ENCODE measurements around the gene TBX5. TPM values are rescaled to one million over a fixed set of nuclear protein-coding genes. Genes with fewer than 3 reads are reported as not detected.
"Not testable (repeated sequence)": the region's sequence is repeated elsewhere in the genome, so short reads cannot be mapped to it uniquely, and the experiment has no call there.

TBX5 gene
- total RNA-seq, 1 experiment from 2014 or later, result not detected

- DNase-seq (ENCODE audit: low read depth), result no peak
Measured at GRCh38 chr12:114384739-114385138, 21.2 kb downstream of the TBX5 start.

- DNase-seq (ENCODE audit: low read depth), result no peak
Measured at GRCh38 chr12:114381177-114381576, 24.8 kb downstream of the TBX5 start.

DNA sequence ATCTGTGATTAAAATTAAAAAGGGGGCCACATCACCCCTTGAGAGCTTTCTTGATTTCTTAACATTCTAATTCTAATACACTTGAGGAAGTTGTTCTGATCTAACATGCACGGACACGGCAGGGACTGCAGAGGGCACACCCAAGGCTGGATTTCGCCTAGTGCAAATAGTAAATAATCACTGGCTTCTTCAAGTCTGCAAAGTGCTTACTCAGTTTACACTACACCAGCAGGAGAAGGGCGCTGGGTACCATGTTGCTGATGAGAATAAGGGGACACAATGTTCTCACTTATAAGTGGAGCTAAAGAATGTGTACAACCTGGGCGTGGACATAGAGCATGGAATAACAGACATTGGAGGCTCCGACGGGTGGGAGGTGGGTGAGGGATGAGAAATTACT is 34.2 kb downstream of the TBX5 start:
- DNase-seq (ENCODE audit: low read depth), result no peak

DNA sequence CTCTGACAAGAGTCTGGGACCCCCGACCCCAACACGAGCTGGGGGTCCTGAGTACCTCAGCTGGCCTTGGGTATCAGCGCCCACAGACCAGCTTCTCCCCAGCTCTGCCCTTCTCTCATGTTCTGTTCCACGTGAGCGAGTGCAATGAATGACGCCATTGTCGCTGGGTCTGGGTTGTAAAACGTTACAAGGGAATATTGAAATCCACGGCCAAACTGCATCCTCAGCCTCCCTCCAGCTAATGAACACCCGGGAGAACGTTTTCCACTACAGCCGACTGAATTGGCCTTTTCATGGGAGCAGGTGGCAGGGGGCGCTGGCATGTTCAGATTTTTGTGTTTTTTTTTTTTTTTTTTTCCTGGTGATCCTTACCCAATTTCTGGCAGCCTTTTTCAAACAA is 34.7 kb downstream of the TBX5 start:
- DNase-seq (ENCODE audit: low read depth), result no peak

DNA sequence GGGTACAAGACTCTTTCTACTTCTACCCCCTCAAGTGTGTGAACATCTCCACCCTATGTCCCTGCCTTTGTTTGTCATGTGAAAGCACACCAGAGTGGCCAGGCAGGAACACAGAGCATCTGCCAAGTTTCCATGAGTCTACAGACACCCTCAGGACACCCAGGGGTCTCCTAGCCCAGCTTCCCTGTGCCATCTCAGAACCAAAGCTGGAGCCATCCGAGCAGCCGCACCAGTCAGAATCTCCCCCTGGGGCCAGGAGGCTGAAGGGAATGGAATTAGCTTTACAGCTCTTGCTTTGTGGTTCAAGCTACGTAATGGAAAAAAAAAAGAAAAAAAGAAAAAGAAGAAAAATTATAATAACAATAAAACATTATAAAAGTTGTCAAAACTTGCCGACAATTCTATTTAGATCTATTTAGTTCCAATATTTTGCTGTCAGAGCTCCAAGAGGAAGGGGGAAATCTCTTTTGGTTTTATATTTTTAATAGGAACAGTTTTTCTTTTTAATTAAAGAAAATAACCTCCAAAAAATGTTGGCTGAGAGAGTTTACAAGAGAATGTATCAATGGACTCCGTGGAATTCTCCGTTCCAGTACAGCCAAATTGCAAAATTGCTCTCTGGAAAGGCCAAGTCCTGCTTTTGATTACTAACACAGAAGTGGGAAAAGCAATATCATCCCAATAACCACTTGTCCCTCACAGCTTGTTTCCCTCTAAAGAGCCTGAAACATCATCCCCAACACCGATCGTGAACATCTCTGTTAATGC is 37.1 kb downstream of the TBX5 start:
- no peak for DNase-seq (ENCODE audit: low read depth)

GRCh38 chr12:114361992-114362391 is 44.0 kb downstream of the TBX5 start:
- DNase-seq (ENCODE audit: low read depth), result no peak

- DNase-seq (ENCODE audit: low read depth), result no peak
Measured at GRCh38 chr12:114361545-114361944, 44.4 kb downstream of the TBX5 start.

GRCh38 chr12:114360485-114360884 is 45.5 kb downstream of the TBX5 start:
- no peak for DNase-seq (ENCODE audit: low read depth)

GRCh38 chr12:114355389-114356088 is 50.4 kb downstream of the TBX5 start:
- DNase-seq (ENCODE audit: low read depth), result peak; percentile 0

DNA sequence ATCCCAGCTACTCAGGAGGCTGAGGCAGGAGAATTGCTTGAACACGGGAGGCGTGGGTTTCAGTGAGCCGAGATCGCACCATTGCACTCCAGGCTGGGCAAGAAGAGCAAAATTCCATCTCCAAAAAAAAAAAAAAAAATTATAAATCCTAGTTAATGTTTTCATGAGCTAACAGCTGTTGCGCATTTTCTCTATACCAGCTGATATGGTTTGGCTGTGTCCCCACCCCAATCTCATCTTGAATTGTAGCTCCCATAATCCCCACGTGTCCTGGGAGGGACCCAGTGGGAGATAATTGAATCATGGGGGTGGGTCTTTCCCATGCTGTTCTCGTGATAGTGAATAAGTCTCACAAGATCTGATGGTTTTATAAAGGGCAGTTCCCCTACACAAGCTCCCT is 56.7 kb downstream of the TBX5 start:
- DNase-seq (ENCODE audit: low read depth), result not testable (repeated sequence)

GRCh38 chr12:114347861-114348260 is 58.1 kb downstream of the TBX5 start:
- no peak for DNase-seq (ENCODE audit: low read depth)

- no peak for DNase-seq (ENCODE audit: low read depth)
Measured at GRCh38 chr12:114344831-114345230, 61.1 kb downstream of the TBX5 start.

DNA sequence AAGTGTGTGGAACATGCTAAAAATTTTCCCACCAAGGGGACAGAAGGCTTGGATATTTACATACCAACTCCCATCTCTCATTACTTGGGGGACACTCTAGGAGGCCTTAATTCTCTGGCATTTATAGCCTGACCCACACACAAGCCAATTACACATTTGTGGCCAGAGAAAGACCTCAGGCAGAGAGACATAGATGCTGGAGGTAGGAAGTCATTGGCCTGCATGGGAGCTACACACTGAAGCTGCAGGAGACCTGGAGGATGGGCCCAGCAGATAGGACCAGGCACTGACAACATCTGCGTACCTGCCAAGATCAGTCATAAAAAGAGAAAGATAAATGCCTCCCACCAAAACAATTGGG is 61.7 kb downstream of the TBX5 start:
- DNase-seq (ENCODE audit: low read depth), result no peak

DNA sequence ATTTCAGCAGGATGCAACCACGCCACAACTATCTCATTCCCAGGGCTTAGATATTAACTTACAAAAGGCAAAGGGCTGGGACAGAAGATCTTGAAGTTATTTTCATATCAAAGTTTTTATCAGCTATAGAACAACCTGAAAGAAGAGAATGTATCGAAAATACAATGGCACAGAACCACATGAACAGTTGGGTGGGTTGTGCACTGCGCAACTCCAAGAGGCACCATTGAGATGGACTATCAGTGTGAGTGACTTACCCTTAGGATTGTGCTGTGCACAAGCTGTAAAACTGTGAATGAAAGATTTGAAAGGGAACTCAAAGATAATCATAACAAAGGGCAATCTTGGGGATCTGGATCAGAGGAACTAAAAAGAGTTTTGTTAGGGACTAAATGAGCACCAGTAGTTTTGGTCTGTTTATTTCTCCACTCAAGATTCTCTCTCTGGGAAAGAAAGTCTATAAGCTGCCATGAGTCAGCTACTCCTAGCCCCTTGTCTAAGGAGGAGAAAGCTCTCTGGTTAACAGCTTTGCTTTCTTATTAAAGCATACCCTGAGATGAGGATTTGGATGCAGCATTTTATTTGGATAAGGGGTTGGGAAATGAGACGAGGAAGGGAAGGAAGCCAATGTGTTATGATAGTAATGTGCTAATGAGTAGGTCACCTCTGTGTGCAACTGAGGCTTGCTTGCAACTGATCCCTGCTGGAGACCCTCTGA is 62.2 kb downstream of the TBX5 start:
- no peak for DNase-seq (ENCODE audit: low read depth)

DNA sequence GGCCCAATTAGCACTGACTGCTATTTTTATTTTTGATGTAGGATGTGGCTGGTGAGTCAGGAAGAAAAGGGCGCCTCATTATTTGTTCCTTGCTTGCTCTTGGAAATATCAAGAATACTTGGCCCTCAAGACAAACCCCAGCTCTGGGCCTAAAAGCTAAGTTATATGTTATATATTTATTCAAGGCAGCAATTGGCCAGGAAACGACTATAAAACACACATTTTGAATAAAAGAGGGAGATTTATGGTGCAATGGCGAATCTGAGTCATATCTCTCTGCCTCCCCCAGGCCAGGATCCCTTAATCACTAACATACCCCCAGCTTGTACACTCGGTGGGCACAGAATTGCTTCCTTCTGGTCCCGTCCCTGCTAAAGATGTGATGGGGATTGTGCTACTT is 63.3 kb downstream of the TBX5 start:
- peak; percentile 15 for DNase-seq (ENCODE audit: low read depth)

- DNase-seq (ENCODE audit: low read depth), result no peak
Measured at GRCh38 chr12:114341635-114342034, 64.3 kb downstream of the TBX5 start.

- DNase-seq (ENCODE audit: low read depth), result no peak
Measured at GRCh38 chr12:114340231-114340630, 65.7 kb downstream of the TBX5 start.

GRCh38 chr12:114339626-114340025 is 66.3 kb downstream of the TBX5 start:
- peak; percentile 76 for DNase-seq (ENCODE audit: low read depth)

GRCh38 chr12:114335607-114336006 is 70.3 kb downstream of the TBX5 start:
- DNase-seq (ENCODE audit: low read depth), result no peak

- no peak for DNase-seq (ENCODE audit: low read depth)
Measured at GRCh38 chr12:114334395-114334794, 71.5 kb downstream of the TBX5 start.

DNA sequence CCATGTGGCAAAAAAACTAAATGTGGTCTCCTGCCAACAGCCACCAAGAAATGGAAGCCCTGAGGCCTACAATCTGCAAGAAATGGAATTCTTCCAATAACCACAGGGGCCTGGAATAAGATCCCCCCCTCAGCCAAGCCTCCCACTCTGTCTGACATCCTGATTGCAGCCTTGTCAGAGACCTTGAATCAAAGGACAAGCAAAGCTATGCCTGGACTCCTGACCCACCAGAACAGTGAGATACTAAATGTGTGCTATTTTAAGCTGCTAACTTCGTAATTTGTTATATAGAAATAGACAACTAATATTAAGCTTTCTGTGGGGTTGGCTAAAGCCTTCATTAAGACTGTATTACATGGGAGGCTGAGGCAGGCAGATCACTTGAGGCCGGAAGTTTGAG is 77.7 kb downstream of the TBX5 start:
- no peak for DNase-seq (ENCODE audit: low read depth)

DNA sequence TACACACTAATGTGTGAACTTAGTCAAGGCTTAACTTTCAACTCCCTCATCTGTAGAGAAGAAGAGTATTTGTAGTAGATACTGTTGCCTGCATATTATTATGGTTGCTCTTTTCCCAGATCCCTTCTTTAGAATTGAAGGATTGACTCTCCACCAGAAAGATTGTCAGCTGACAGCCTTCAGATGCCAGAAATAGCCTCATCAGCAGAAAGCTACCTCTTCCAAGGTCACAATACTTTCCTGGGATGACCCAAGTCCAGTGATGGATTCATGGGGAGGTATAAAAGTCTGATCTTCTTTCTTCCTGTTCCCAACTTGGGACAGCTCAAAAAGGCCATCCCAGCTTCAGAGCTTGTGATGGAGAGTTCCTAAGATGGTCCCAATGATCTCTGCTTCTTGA is 78.2 kb downstream of the TBX5 start:
- no peak for DNase-seq (ENCODE audit: low read depth)

- no peak for DNase-seq (ENCODE audit: low read depth)
Measured at GRCh38 chr12:114321524-114321923, 84.4 kb downstream of the TBX5 start.

All from RPMI7951 (cell line).